C4-2B (cell line): ENCODE results near the gene ZNF536.

Experiments used
- H3K27ac ChIP-seq: fragments of 450-650 bp; 2 replicates; pipeline ENCODE4 v1.5.1; 2017
- ZFX ChIP-seq: fragments of 450-650 bp; IDR thresholded peaks from 2 replicates; pipeline ENCODE4 v1.6.1; 2017
- TF ChIP-seq, protein P1 (sequence below): fragments of 450-650 bp; conservative IDR thresholded peaks from 2 replicates; pipeline ENCODE4 v1.5.1; 2017; ENCODE audit warnings: mild to moderate bottlenecking

The ZNF536 gene

GRCh38 chr19:30446850-30447552, 74.8 kb downstream of the ZNF536 start:
- TF ChIP-seq, protein P1, sequence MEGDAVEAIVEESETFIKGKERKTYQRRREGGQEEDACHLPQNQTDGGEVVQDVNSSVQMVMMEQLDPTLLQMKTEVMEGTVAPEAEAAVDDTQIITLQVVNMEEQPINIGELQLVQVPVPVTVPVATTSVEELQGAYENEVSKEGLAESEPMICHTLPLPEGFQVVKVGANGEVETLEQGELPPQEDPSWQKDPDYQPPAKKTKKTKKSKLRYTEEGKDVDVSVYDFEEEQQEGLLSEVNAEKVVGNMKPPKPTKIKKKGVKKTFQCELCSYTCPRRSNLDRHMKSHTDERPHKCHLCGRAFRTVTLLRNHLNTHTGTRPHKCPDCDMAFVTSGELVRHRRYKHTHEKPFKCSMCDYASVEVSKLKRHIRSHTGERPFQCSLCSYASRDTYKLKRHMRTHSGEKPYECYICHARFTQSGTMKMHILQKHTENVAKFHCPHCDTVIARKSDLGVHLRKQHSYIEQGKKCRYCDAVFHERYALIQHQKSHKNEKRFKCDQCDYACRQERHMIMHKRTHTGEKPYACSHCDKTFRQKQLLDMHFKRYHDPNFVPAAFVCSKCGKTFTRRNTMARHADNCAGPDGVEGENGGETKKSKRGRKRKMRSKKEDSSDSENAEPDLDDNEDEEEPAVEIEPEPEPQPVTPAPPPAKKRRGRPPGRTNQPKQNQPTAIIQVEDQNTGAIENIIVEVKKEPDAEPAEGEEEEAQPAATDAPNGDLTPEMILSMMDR = no peak
- TF ChIP-seq ZFX = no peak
- H3K27ac ChIP-seq = no peak overlapping the region

DNA sequence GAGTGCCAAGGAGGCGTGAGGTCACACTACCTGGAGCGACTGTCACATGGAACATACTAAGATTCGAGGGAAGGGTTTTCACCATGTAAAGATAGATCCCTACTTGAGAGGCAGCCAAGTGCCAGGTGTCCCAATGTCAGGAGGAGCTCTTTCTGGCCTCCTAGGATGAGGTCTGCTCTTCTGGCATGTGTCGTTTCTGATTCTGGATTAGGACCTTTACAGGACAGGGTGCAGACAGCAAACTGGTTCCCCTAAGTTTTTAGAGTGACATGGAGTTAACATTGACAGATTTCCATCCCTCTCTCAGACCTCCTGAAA, 75.3 kb downstream of the ZNF536 start:
- H3K27ac ChIP-seq = no peak overlapping the region
- no peak for TF ChIP-seq ZFX
- TF ChIP-seq, protein P1 = no peak

DNA sequence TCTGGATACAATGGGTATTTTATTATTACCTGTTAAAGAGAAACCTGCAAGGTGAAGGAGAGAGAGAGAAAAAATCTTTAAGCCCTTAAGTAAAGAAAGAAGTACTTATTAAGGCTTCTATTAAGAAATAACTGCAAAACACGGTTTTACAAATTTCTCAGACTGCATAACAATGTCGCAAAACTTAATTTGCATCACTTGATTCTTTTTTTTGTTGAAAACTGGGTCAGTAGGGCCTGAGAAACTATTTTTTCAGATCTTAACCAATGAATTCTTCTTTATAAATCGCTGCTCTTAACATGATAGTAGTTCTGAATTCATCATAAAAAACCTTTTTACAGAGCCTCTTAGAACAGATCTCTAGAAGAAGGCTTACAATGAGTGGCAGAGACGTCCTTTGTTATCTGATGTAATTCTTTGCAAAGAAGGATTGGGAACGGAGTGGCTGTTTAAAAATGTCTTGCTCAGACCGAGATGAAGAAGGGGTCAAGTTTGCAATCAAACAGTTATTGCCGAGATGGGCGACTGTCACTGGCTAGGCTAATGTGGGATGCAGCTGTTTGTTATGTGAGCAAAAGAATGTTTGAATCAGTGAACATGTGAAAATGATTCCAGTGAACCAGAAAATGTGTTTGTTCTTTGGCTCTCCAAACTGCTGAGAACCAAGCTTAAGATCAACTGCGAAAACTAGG, 76.3 kb downstream of the ZNF536 start:
- no peak overlapping the region for H3K27ac ChIP-seq

GRCh38 chr19:30449078-30449590, 77.0 kb downstream of the ZNF536 start:
- no peak for TF ChIP-seq ZFX
- TF ChIP-seq, protein P1 = no peak
- H3K27ac ChIP-seq = no peak overlapping the region

More for the DNA sequence above, 76.3 kb downstream of the ZNF536 start:
- TF ChIP-seq ZFX = no peak
- TF ChIP-seq, protein P1 = no peak

DNA sequence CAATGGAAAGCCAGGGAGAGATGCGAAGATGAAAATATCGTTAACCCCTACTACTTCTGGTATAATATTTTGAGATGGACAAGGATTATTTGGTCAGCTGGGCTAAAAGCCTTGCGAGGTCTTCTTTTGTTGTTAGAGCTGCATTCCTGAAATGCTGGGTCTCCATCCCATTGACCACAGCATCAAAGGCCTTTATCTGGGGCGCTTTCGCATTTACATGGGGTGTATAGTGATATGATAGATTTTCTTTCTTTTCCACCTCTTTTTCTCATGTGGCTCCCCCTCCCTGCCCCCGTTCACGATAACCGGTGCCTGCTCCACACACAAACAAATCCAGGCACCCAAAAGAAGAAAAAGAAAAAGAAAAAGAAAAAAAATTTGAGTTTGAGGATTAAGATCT, 77.5 kb downstream of the ZNF536 start:
- H3K27ac ChIP-seq = no peak overlapping the region
- TF ChIP-seq ZFX = no peak
- TF ChIP-seq, protein P1 = no peak

DNA sequence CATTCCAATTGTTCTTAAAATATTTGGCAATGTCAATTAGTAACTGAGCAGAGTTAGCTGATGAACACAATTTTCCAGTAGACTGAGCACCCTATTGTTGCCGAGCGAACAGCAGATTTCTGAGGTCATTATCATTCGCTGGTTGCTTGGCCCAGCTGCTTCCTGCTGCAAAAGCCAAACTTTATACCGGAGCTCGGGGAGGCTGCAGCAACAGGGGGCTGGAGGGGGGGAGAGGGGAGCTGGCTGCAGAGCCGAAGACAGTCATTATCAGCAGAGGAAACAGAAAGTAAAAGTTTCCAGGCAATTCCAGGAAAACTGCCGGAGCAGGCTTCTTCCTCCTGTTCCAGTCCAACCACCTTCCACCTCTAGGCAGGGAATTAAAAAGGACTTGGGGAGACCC, 77.9 kb downstream of the ZNF536 start:
- TF ChIP-seq, protein P1 = no peak
- TF ChIP-seq ZFX = no peak
- no peak overlapping the region for H3K27ac ChIP-seq

DNA sequence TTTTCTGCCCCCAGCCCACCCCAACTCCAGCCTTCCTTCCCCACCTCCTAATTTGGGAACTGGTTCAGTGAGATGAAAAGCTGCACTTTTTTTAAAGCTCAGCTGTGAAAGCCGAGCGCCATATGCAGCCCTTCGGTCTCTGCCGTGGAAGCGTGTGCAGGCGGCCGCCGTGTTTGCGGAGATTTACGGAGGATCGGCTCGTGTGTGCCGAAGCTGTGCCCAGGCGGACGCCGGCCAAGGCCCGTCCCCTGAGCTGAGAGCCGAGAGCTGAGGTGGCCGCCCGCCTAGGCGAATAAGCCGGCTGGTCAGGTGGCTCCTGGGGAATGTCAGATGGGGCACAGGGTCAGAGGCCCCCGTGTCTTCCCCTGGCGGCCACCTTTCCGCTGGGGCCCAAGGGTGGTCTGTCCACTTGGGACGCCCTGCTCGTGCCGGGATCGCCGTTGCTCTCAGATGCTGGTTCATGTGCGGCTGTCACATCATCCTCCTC, 78.7 kb downstream of the ZNF536 start:
- TF ChIP-seq ZFX = no peak
- TF ChIP-seq, protein P1 = no peak
- H3K27ac ChIP-seq = no peak overlapping the region
